ENCODE results near the gene ISM1.

The ISM1 gene

GRCh38 chr20:13340088-13340487 lies 119.0 kb downstream of the ISM1 start:
- Mint-ChIP-seq H3K4me3 (no peak overlapping the region), H3K4me1 (peaks cover 54% of the 10 kb centered on the region), H3K9me3 (no peaks in the 10 kb centered on the region), H3K27ac (no peak overlapping the region), H3K36me3 (ENCODE audit: low read depth) (no peaks in the 10 kb centered on the region), H3K27me3 (peaks cover 2% of the 10 kb centered on the region)
- no peak for ATAC-seq
- DNase-seq, result no peak

- Mint-ChIP-seq H3K36me3 (ENCODE audit: low read depth) (no peaks in the 10 kb centered on the region), H3K9me3 (no peaks in the 10 kb centered on the region), H3K4me3 (no peak overlapping the region), H3K27me3 (peaks cover 2% of the 10 kb centered on the region), H3K4me1 (peaks cover 38% of the 10 kb centered on the region), H3K27ac (no peak overlapping the region)
- DNase-seq (no peak), ATAC-seq (peak; percentile 35)
Measured at GRCh38 chr20:13341737-13342393, 120.8 kb downstream of the ISM1 start.

GRCh38 chr20:13342469-13343242 lies 121.6 kb downstream of the ISM1 start:
- ATAC-seq (no peak), DNase-seq (no peak)
- H3K4me3 Mint-ChIP-seq, result no peak overlapping the region
- H3K9me3 Mint-ChIP-seq, result no peaks in the 10 kb centered on the region
- H3K36me3 Mint-ChIP-seq (ENCODE audit: low read depth), result no peaks in the 10 kb centered on the region
- H3K27ac Mint-ChIP-seq, result no peak overlapping the region
- peaks cover 2% of the 10 kb centered on the region for H3K27me3 Mint-ChIP-seq
- H3K4me1 Mint-ChIP-seq, result peaks cover 30% of the 10 kb centered on the region

- Mint-ChIP-seq H3K4me3 (no peak overlapping the region), H3K36me3 (ENCODE audit: low read depth) (no peaks in the 10 kb centered on the region), H3K4me1 (peaks cover 11% of the 10 kb centered on the region), H3K9me3 (no peaks in the 10 kb centered on the region), H3K27ac (no peak overlapping the region), H3K27me3 (peaks cover 2% of the 10 kb centered on the region)
- ATAC-seq (no peak), DNase-seq (no peak)
Measured at GRCh38 chr20:13344671-13345070, 123.6 kb downstream of the ISM1 start.

- no peaks in the 10 kb centered on the region for H3K36me3 Mint-ChIP-seq (ENCODE audit: low read depth)
- H3K27ac Mint-ChIP-seq, result no peak overlapping the region
- no peaks in the 10 kb centered on the region for H3K4me1 Mint-ChIP-seq
- no peak for DNase-seq
- no peak for ATAC-seq
- H3K27me3 Mint-ChIP-seq, result peaks cover 2% of the 10 kb centered on the region
- no peaks in the 10 kb centered on the region for H3K9me3 Mint-ChIP-seq
- no peak overlapping the region for H3K4me3 Mint-ChIP-seq
Measured at GRCh38 chr20:13348311-13349234, 127.5 kb downstream of the ISM1 start.

GRCh38 chr20:13349235-13349604 lies 128.1 kb downstream of the ISM1 start:
- no peak for DNase-seq

More at GRCh38 chr20:13349235-13349604, 128.1 kb downstream of the ISM1 start:
- H3K4me1 Mint-ChIP-seq, result no peaks in the 10 kb centered on the region
- ATAC-seq, result no peak
- no peaks in the 10 kb centered on the region for H3K36me3 Mint-ChIP-seq (ENCODE audit: low read depth)
- no peak overlapping the region for H3K27ac Mint-ChIP-seq
- no peaks in the 10 kb centered on the region for H3K27me3 Mint-ChIP-seq
- no peak overlapping the region for H3K4me3 Mint-ChIP-seq
- no peaks in the 10 kb centered on the region for H3K9me3 Mint-ChIP-seq

All from activated naive CD8-positive, alpha-beta T cell treated with anti-CD3 and anti-CD28 coated beads, Interleukin-2, amount 50 U/mL, for 24 hours (primary cell).